Astrocyte (in vitro differentiated cells and primary cell): Measurements from ENCODE around the gene ZNF512B.

Source experiments
- CTCF ChIP-seq: IDR thresholded peaks from 2 replicates; pipeline ENCODE4 v1.5.1; 2011; ENCODE audit warnings: low read depth, mild to moderate bottlenecking, inconsistent platforms, low read length, moderate library complexity; ENCODE audit not compliant: insufficient read depth
- EZH2 ChIP-seq: IDR thresholded peaks from 2 replicates; pipeline ENCODE4 v1.6.1; 2012; ENCODE audit warnings: mild to moderate bottlenecking, low read length, inconsistent platforms; ENCODE audit not compliant: insufficient read depth

- TF ChIP-seq CTCF: no peak
- TF ChIP-seq EZH2: no peak
Observed at GRCh38 chr20:63962426-63963347, 7.0 kb downstream of the ZNF512B start.
